ENCODE data around the gene ZNF580. TPM values are rescaled to one million over a fixed set of nuclear protein-coding genes. Genes with fewer than 3 reads are reported as not detected.
A peak's percentile ranks its signal among the peaks of the same experiment; 100 is the strongest.

The ZNF580 gene
- total RNA-seq, 1 donor from 2014 or later: 35.8 TPM

- no peak overlapping the region for H3K4me3 Mint-ChIP-seq (ENCODE audit: unreplicated experiment)
- H3K9me3 ChIP-seq (ENCODE audit: insufficient read depth, low read depth, low read length): no peaks in the 10 kb centered on the region
- peaks cover 11% of the 10 kb centered on the region for H3K36me3 Mint-ChIP-seq (ENCODE audit: low read depth, unreplicated experiment)
- no peak for TF ChIP-seq CTCF (IDR thresholded peaks at IDR 0.05; ENCODE audit: insufficient read depth, low read depth, low read length)
- no peak overlapping the region for H3K27ac ChIP-seq (ENCODE audit: low read depth, low read length)
- H3K4me2 ChIP-seq (ENCODE audit: low read length): no peak overlapping the region
- no peak overlapping the region for H3K9ac ChIP-seq (ENCODE audit: low read length)
- no peak overlapping the region for H3K4me3 ChIP-seq (ENCODE audit: insufficient read depth, low read depth, low read length)
- DNase-seq (ENCODE audit: low read depth): no peak
- H3K27ac Mint-ChIP-seq (ENCODE audit: unreplicated experiment): peak overlapping the region; percentile 41
- FAIRE-seq: no peak
- no peaks in the 10 kb centered on the region for H3K27me3 Mint-ChIP-seq (ENCODE audit: low read depth, unreplicated experiment)
- H3K79me2 ChIP-seq (ENCODE audit: insufficient read depth, low read length): peaks cover 66% of the 10 kb centered on the region
- peaks cover 4% of the 10 kb centered on the region for H3K36me3 ChIP-seq (ENCODE audit: insufficient read depth, low read length)
- no peaks in the 10 kb centered on the region for H3K27me3 ChIP-seq (ENCODE audit: insufficient read depth, low read length)
- H4K20me1 ChIP-seq (ENCODE audit: insufficient read depth, low read length): peaks cover 73% of the 10 kb centered on the region
- no peaks in the 10 kb centered on the region for H3K4me1 ChIP-seq (ENCODE audit: insufficient read depth, low read length)
- no peaks in the 10 kb centered on the region for H3K9me3 Mint-ChIP-seq (ENCODE audit: unreplicated experiment)
- peaks cover 14% of the 10 kb centered on the region for H3K4me1 Mint-ChIP-seq (ENCODE audit: low read depth, unreplicated experiment)
- H2AFZ ChIP-seq (ENCODE audit: low read depth, low read length): no peak overlapping the region
Observed at GRCh38 chr19:55686311-55687050, 45.7 kb downstream of the ZNF580 start.

- Mint-ChIP-seq H3K4me1 (ENCODE audit: low read depth, unreplicated experiment) (peaks cover 9% of the 10 kb centered on the region), H3K36me3 (ENCODE audit: low read depth, unreplicated experiment) (peaks cover 8% of the 10 kb centered on the region), H3K9me3 (ENCODE audit: unreplicated experiment) (no peaks in the 10 kb centered on the region), H3K27me3 (ENCODE audit: low read depth, unreplicated experiment) (no peaks in the 10 kb centered on the region), H3K4me3 (ENCODE audit: unreplicated experiment) (no peak overlapping the region), H3K27ac (ENCODE audit: unreplicated experiment) (no peak overlapping the region)
- peaks cover 56% of the 10 kb centered on the region for H3K79me2 ChIP-seq (ENCODE audit: insufficient read depth, low read length)
- H3K9ac ChIP-seq (ENCODE audit: low read length): no peak overlapping the region
- DNase-seq (ENCODE audit: low read depth): no peak
- no peaks in the 10 kb centered on the region for H3K9me3 ChIP-seq (ENCODE audit: insufficient read depth, low read depth, low read length)
- TF ChIP-seq EZH2 (IDR thresholded peaks at IDR 0.05; ENCODE audit: insufficient read depth, low read length) (no peak), CTCF (IDR thresholded peaks at IDR 0.05; ENCODE audit: insufficient read depth, low read depth, low read length) (no peak)
- H3K4me3 ChIP-seq (ENCODE audit: insufficient read depth, low read depth, low read length): no peak overlapping the region
- no peaks in the 10 kb centered on the region for H3K36me3 ChIP-seq (ENCODE audit: insufficient read depth, low read length)
- no peak overlapping the region for H3K27ac ChIP-seq (ENCODE audit: low read depth, low read length)
- H4K20me1 ChIP-seq (ENCODE audit: insufficient read depth, low read length): peaks cover 64% of the 10 kb centered on the region
- no peaks in the 10 kb centered on the region for H3K27me3 ChIP-seq (ENCODE audit: insufficient read depth, low read length)
- FAIRE-seq: no peak
- no peak overlapping the region for H2AFZ ChIP-seq (ENCODE audit: low read depth, low read length)
- no peak overlapping the region for H3K4me2 ChIP-seq (ENCODE audit: low read length)
- no peaks in the 10 kb centered on the region for H3K4me1 ChIP-seq (ENCODE audit: insufficient read depth, low read length)
Observed at GRCh38 chr19:55687281-55688201, 46.7 kb downstream of the ZNF580 start.
